ENCODE data around the gene STRIP1.

The STRIP1 gene

DNA sequence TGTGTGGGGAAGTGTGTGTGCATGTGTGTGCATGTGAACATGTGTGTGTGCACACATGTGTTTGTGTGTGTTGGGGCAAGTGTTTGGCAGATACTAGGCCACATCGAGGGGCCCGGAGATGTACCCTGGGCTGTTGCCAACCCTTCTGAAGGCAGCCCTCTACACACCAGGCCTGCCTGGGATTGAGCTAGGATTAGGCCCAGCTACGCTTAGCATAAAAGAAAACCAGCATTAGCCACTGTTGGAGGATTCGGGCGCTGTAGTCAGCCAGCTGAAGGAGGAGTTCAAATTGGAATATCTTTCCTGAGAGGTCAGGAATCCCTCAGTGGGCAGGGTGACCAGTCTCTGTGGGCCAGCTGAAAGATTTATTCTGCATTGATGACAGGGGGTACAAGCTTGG, 46.6 kb downstream of the STRIP1 start:
- TF ChIP-seq EZH2 (optimal IDR thresholded peaks at IDR 0.05; ENCODE audit: low read depth, low read length), result no peak
- TF ChIP-seq, protein P1, sequence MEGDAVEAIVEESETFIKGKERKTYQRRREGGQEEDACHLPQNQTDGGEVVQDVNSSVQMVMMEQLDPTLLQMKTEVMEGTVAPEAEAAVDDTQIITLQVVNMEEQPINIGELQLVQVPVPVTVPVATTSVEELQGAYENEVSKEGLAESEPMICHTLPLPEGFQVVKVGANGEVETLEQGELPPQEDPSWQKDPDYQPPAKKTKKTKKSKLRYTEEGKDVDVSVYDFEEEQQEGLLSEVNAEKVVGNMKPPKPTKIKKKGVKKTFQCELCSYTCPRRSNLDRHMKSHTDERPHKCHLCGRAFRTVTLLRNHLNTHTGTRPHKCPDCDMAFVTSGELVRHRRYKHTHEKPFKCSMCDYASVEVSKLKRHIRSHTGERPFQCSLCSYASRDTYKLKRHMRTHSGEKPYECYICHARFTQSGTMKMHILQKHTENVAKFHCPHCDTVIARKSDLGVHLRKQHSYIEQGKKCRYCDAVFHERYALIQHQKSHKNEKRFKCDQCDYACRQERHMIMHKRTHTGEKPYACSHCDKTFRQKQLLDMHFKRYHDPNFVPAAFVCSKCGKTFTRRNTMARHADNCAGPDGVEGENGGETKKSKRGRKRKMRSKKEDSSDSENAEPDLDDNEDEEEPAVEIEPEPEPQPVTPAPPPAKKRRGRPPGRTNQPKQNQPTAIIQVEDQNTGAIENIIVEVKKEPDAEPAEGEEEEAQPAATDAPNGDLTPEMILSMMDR (IDR thresholded peaks at IDR 0.05; ENCODE audit: low read length), result no peak
- TF ChIP-seq EZH2phosphoT487 (IDR thresholded peaks at IDR 0.05; ENCODE audit: low read length), result no peak
- Histone ChIP-seq H3K4me3 (ENCODE audit: low read length) (no peak overlapping the region), H3K27ac (ENCODE audit: low read length) (no peak overlapping the region), H4K20me1 (ENCODE audit: insufficient read depth, low read length) (no peaks in the 10 kb centered on the region), H3K4me1 (ENCODE audit: low read length) (no peaks in the 10 kb centered on the region), H3K36me3 (replicated peaks; ENCODE audit: insufficient read depth, low read length) (no peaks in the 10 kb centered on the region), H3K79me2 (ENCODE audit: low read length) (no peaks in the 10 kb centered on the region), H3K4me2 (ENCODE audit: low read depth, low read length) (no peak overlapping the region), H3K9ac (ENCODE audit: low read length) (no peak overlapping the region), H3K27me3 (replicated peaks; ENCODE audit: insufficient read depth, low read length) (peaks cover 18% of the 10 kb centered on the region), H2AFZ (ENCODE audit: low read length) (no peak overlapping the region), H3K9me3 (replicated peaks; ENCODE audit: insufficient read depth, low read length) (no peaks in the 10 kb centered on the region), H3K9me2 (replicated peaks; ENCODE audit: insufficient read depth, low read length) (no peaks in the 10 kb centered on the region), H3F3A (ENCODE audit: insufficient read depth, low read length) (no peaks in the 10 kb centered on the region)
- DNase-seq, result no peak

DNA sequence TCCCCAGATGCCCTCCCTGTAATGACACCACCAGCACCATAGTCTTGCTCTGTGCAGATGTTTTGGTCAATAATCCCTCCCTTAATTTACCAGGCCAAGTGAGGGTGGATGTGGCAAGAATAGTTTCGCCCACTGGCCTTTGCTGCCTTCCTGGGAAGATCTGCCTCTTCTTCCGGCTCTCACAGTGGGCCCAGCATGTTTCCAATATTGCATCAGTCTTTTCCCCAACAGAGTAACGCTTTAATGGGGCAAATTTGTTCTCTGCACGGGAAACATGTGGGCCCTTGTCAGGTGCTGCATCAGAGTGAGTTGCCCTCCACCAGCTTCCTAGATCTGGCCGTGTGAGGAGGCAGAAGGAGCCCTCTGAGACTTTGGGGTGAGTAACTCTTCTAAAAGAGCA, 48.1 kb downstream of the STRIP1 start:
- no peaks in the 10 kb centered on the region for H3K79me2 ChIP-seq (ENCODE audit: low read length)
- no peaks in the 10 kb centered on the region for H3F3A ChIP-seq (ENCODE audit: insufficient read depth, low read length)
- no peak overlapping the region for H3K4me3 ChIP-seq (ENCODE audit: low read length)
- H3K9me2 ChIP-seq (replicated peaks; ENCODE audit: insufficient read depth, low read length), result no peaks in the 10 kb centered on the region
- no peaks in the 10 kb centered on the region for H3K9me3 ChIP-seq (replicated peaks; ENCODE audit: insufficient read depth, low read length)
- no peak overlapping the region for H3K27ac ChIP-seq (ENCODE audit: low read length)
- H3K9ac ChIP-seq (ENCODE audit: low read length), result no peak overlapping the region
- no peak for DNase-seq
- H3K4me1 ChIP-seq (ENCODE audit: low read length), result no peaks in the 10 kb centered on the region
- no peak overlapping the region for H2AFZ ChIP-seq (ENCODE audit: low read length)
- TF ChIP-seq, protein P1 (IDR thresholded peaks at IDR 0.05; ENCODE audit: low read length), result no peak
- TF ChIP-seq EZH2 (optimal IDR thresholded peaks at IDR 0.05; ENCODE audit: low read depth, low read length), result no peak
- TF ChIP-seq EZH2phosphoT487 (IDR thresholded peaks at IDR 0.05; ENCODE audit: low read length), result no peak
- no peaks in the 10 kb centered on the region for H4K20me1 ChIP-seq (ENCODE audit: insufficient read depth, low read length)
- H3K36me3 ChIP-seq (replicated peaks; ENCODE audit: insufficient read depth, low read length), result no peaks in the 10 kb centered on the region
- H3K27me3 ChIP-seq (replicated peaks; ENCODE audit: insufficient read depth, low read length), result peaks cover 18% of the 10 kb centered on the region
- H3K4me2 ChIP-seq (ENCODE audit: low read depth, low read length), result no peak overlapping the region

DNA sequence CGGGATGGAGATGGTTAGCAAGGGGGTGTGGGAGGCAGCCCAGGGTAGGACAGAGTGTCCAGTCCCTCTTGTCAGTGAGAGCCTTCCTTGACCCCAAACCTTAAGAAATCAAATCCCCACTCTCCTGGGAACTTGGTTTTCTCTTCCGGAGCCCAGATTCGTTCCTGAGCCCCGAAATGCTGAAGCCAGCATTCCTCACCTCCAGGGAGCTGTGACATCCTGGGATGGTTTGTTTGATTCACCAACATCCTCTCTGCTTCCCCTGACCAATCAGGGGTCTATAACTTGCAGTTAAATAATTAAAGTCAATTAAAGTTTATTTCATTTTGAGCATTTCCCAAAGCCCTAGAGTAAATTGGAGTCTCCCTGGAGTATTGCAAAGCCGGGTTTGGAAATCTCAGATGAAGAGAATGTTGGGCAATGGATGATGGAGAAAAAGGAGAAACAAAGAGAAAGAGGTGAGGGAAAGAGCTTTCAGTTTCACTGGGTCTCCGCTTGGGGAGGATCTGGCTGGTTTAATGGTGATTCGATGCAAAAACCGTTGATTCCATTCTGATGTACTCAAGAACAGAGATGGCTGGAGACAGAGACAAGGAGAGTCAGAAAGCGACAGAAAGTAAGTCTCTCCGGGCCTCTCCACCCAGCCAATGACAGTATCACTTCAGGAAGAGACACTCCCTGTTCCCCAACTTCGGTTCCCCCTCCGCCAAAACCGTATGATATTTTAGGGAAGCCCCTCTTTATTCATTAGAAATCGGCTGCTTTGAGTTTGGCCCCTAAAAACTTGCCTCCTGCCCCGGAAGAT, 48.8 kb downstream of the STRIP1 start:
- peak overlapping the region; percentile 56 for H3K4me3 ChIP-seq (ENCODE audit: low read length)

More for the DNA sequence above, 48.8 kb downstream of the STRIP1 start:
- Histone ChIP-seq H3K4me2 (ENCODE audit: low read depth, low read length) (peak overlapping the region; percentile 86; the same call in 1 of the 2 replicates), H3K79me2 (ENCODE audit: low read length) (no peaks in the 10 kb centered on the region), H3K27ac (ENCODE audit: low read length) (no peak overlapping the region), H2AFZ (ENCODE audit: low read length) (no peak overlapping the region), H3K9me2 (replicated peaks; ENCODE audit: insufficient read depth, low read length) (no peaks in the 10 kb centered on the region), H3F3A (ENCODE audit: insufficient read depth, low read length) (no peaks in the 10 kb centered on the region), H3K4me1 (ENCODE audit: low read length) (no peaks in the 10 kb centered on the region), H3K27me3 (replicated peaks; ENCODE audit: insufficient read depth, low read length) (peaks cover 18% of the 10 kb centered on the region), H3K36me3 (replicated peaks; ENCODE audit: insufficient read depth, low read length) (no peaks in the 10 kb centered on the region), H3K9ac (ENCODE audit: low read length) (no peak overlapping the region), H4K20me1 (ENCODE audit: insufficient read depth, low read length) (no peaks in the 10 kb centered on the region), H3K9me3 (replicated peaks; ENCODE audit: insufficient read depth, low read length) (no peaks in the 10 kb centered on the region)
- no peak for TF ChIP-seq EZH2phosphoT487 (IDR thresholded peaks at IDR 0.05; ENCODE audit: low read length)
- TF ChIP-seq EZH2 (optimal IDR thresholded peaks at IDR 0.05; ENCODE audit: low read depth, low read length), result no peak
- TF ChIP-seq, protein P1 (IDR thresholded peaks at IDR 0.05; ENCODE audit: low read length), result no peak
- DNase-seq, result no peak

Data from MM.1S (cell line).